Karpas-422 (cell line): Measurements from ENCODE around the gene HSPA4L. TPM values are rescaled to one million over a fixed set of nuclear protein-coding genes. Genes with fewer than 3 reads are reported as not detected.
A peak's percentile ranks its signal among the peaks of the same experiment; 100 is the strongest.

ENCODE experiments used
- DNase-seq: peaks from one replicate; pipeline ENCODE4 v3.0.0-alpha.2; 2015
- H2AFZ ChIP-seq: fragments of 200-600 bp; sonication (generic); 2 replicates; pipeline ENCODE4 v1.6.1; 2014; ENCODE audit warnings: antibody characterized with exemption, low read length, mixed read lengths
- H3K27ac ChIP-seq: fragments of 200-600 bp; sonication (generic); 2 replicates; pipeline ENCODE4 v1.5.1; 2014; ENCODE audit warnings: mild to moderate bottlenecking, low read length, moderate library complexity
- H3K27me3 ChIP-seq: fragments of 200-600 bp; sonication (generic); 2 replicates; pipeline ENCODE4 v1.6.1; 2014; ENCODE audit warnings: low read length, mixed read lengths
- H3K36me3 ChIP-seq: fragments of 200-600 bp; sonication (generic); 2 replicates; pipeline ENCODE4 v1.6.1; 2014; ENCODE audit warnings: low read length, mixed read lengths; ENCODE audit not compliant: insufficient read depth
- H3K4me1 ChIP-seq: fragments of 200-600 bp; sonication (generic); 2 replicates; pipeline ENCODE4 v1.6.1; 2014; ENCODE audit warnings: mild to moderate bottlenecking, low read length, mixed read lengths
- H3K4me2 ChIP-seq: fragments of 200-600 bp; sonication (generic); 2 replicates; pipeline ENCODE4 v1.6.1; 2014; ENCODE audit warnings: low read length, low read depth, mild to moderate bottlenecking; ENCODE audit not compliant: poor library complexity, severe bottlenecking
- H3K4me3 ChIP-seq: fragments of 200-600 bp; sonication (generic); 2 replicates; pipeline ENCODE4 v1.5.1; 2014; ENCODE audit warnings: mild to moderate bottlenecking, antibody characterized with exemption, low read length, mixed read lengths
- H3K79me2 ChIP-seq: fragments of 200-600 bp; sonication (generic); 2 replicates; pipeline ENCODE4 v1.6.1; 2014; ENCODE audit warnings: mild to moderate bottlenecking, low read length, mixed read lengths
- H3K9ac ChIP-seq: fragments of 200-600 bp; sonication (generic); 2 replicates; pipeline ENCODE4 v1.6.0; 2014; ENCODE audit warnings: low read length
- H3K9me2 ChIP-seq: fragments of 200-600 bp; sonication (generic), shearing (Covaris generic); replicated peaks from 2 replicates; pipeline ENCODE4 v1.6.0; 2014; ENCODE audit warnings: mild to moderate bottlenecking, low read length, moderate library complexity; ENCODE audit not compliant: insufficient read depth
- H3K9me3 ChIP-seq: fragments of 300-700, 200-600 bp; sonication (generic); 2 replicates; pipeline ENCODE4 v1.6.1; 2014; ENCODE audit warnings: low read length, mixed read lengths
- H4K20me1 ChIP-seq: fragments of 200-600 bp; sonication (generic); 2 replicates; pipeline ENCODE4 v1.6.1; 2014; ENCODE audit warnings: mild to moderate bottlenecking, antibody characterized with exemption, low read length, low read depth; ENCODE audit not compliant: insufficient read depth
- total RNA-seq: library from RNA; depleted of rRNA; stranded (reverse); fragments of >200 nt; shearing (Covaris generic); gene quantifications from 2 replicates; pipeline ENCODE4 v1.2.3, GENCODE V29; 2014; ENCODE audit warnings: low replicate concordance

HSPA4L gene
- total RNA-seq, 1 experiment from 2014 or later, result 1.9 TPM

DNA sequence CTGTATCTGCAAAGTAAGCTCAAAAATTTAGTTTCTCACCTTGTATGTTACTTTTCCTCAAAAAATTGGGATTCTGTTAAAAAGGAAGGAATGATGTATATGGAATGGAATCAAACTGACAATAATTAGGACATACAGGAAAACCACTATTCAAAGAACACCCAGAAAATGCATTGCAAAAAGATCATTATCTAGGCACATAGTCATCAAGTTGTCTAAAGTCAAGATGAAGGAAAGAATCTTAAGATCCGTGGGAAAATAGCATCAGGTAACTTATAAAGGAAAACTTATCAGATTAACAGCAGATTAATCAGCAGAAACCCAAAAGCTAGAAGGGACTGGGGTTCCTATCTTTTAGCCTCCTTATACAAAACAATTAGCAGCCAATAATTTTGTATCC, 75.5 kb downstream of the HSPA4L start:
- Histone ChIP-seq H4K20me1 (no peaks in the 10 kb centered on the region), H3K27ac (peak overlapping the region; percentile 78; the same call in 1 of the 2 replicates), H3K9ac (0 out of 2 replicates have a peak overlapping the region, but pooled peaks have one; percentile 52), H3K9me3 (peaks cover 3% of the 10 kb centered on the region; the same call in 1 of the 2 replicates), H3K27me3 (no peaks in the 10 kb centered on the region), H3K4me3 (peak overlapping the region; percentile 59), H3K4me2 (peak overlapping the region; percentile 71), H3K9me2 (no peaks in the 10 kb centered on the region), H2AFZ (no peak overlapping the region), H3K4me1 (peaks cover 30% of the 10 kb centered on the region), H3K79me2 (no peaks in the 10 kb centered on the region; the same call in 1 of the 2 replicates), H3K36me3 (no peaks in the 10 kb centered on the region)
- DNase-seq, result no peak

DNA sequence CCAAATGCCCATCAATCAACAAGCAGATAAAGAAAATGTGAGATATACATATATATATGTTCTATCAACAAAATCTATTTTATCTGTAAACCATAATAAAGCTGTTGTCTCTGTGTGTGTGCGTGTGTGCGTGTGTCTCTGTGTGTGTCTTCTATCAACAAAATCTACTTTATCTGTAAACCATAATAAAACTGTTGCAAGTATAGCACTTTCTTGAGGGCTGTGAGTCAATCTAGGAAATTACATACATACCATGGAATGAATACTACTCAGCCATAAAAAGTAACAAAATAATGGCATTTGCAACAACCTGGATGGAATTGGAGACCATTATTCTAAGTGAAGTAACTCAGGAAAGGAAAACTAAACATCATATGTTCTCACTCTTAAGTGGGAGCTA, 86.1 kb downstream of the HSPA4L start:
- Histone ChIP-seq H3K9ac (no peak overlapping the region), H3K4me1 (no peaks in the 10 kb centered on the region), H3K36me3 (no peaks in the 10 kb centered on the region), H3K9me2 (no peaks in the 10 kb centered on the region), H3K4me2 (no peak overlapping the region), H3K79me2 (no peaks in the 10 kb centered on the region), H3K27ac (no peak overlapping the region), H2AFZ (no peak overlapping the region), H3K9me3 (no peaks in the 10 kb centered on the region), H4K20me1 (no peaks in the 10 kb centered on the region), H3K27me3 (no peaks in the 10 kb centered on the region), H3K4me3 (no peak overlapping the region)
- DNase-seq, result no peak

DNA sequence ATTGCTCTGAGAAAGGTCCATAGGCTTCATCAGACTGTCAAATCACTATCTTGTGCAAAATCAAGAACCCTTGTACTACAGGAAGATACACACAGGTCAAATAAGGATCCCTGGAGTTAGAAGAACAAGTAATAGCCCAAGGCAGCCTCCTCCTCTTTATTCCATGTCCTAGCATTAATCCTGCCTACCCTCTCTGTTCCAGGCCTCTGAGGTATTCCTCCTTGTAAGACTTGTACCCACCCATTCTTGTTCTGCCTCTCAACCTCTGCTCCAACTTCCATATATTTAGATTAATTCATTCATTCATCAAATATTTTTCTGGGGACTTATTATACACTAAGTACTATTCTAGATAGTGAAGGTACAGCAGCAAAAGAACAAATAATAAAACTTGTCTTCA, 88.2 kb downstream of the HSPA4L start:
- no peaks in the 10 kb centered on the region for H3K79me2 ChIP-seq

DNA sequence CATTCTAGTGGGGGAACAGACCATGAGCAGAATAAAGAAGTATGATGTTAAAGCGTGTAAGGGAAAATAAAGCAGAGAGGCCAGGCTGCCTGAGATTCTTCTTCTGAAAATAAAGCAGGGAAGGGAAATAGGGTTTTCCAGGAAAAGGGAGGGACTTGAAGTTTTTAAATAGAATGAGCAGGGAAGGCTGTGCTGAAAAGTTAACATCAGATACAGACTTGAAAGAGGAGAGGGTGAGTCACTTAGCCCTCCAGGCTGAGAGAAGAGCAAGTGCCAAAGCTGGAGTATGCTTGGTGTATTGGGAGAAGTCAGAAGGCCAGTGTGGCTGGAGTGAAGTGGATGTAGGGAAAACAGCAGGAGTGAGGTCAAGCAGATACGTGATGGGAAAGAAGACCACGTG, 88.6 kb downstream of the HSPA4L start:
- Histone ChIP-seq H3K27ac (no peak overlapping the region), H3K36me3 (0 out of 2 replicates have a peak, but pooled peaks cover 7% of the 10 kb centered on the region), H3K9ac (no peak overlapping the region), H3K27me3 (no peaks in the 10 kb centered on the region), H2AFZ (no peak overlapping the region), H4K20me1 (no peaks in the 10 kb centered on the region), H3K4me1 (0 out of 2 replicates have a peak, but pooled peaks cover under 1% of the 10 kb centered on the region), H3K79me2 (no peaks in the 10 kb centered on the region), H3K4me2 (no peak overlapping the region), H3K9me2 (no peaks in the 10 kb centered on the region), H3K4me3 (no peak overlapping the region), H3K9me3 (no peaks in the 10 kb centered on the region)
- no peak for DNase-seq

More for the DNA sequence above, 88.2 kb downstream of the HSPA4L start:
- no peak overlapping the region for H3K4me3 ChIP-seq
- no peak overlapping the region for H3K27ac ChIP-seq
- DNase-seq, result no peak
- H3K9me3 ChIP-seq, result no peaks in the 10 kb centered on the region
- no peak overlapping the region for H2AFZ ChIP-seq
- H3K9ac ChIP-seq, result no peak overlapping the region
- H3K9me2 ChIP-seq, result no peaks in the 10 kb centered on the region
- no peaks in the 10 kb centered on the region for H4K20me1 ChIP-seq
- H3K4me1 ChIP-seq, result no peaks in the 10 kb centered on the region
- no peak overlapping the region for H3K4me2 ChIP-seq
- 0 out of 2 replicates have a peak, but pooled peaks cover 5% of the 10 kb centered on the region for H3K36me3 ChIP-seq
- no peaks in the 10 kb centered on the region for H3K27me3 ChIP-seq

DNA sequence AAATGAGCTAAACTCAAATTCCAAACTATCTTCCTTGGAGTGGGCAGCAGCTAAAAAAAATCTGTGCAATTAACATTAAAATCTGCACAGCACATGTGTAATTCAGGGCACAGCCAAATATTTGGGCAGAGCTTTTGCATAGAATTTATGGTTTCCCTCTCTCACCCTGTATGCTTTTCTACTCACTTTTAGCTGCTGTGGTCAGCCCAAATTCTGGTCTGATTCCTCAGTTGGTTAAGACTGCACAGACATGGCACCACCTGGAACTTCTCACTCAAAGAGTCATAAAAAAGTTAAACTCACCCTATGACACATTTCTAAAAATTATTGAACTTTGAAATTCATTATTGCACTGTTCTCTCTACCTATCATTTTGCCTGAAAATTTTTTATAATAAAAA, 93.7 kb downstream of the HSPA4L start:
- no peak for DNase-seq
- Histone ChIP-seq H3K9me2 (no peaks in the 10 kb centered on the region), H3K27me3 (no peaks in the 10 kb centered on the region), H3K9ac (no peak overlapping the region), H3K27ac (no peak overlapping the region), H3K4me3 (no peak overlapping the region), H3K79me2 (peaks cover 27% of the 10 kb centered on the region), H2AFZ (no peak overlapping the region), H3K9me3 (no peaks in the 10 kb centered on the region), H4K20me1 (no peaks in the 10 kb centered on the region), H3K4me2 (no peak overlapping the region), H3K4me1 (peaks cover 16% of the 10 kb centered on the region), H3K36me3 (0 out of 2 replicates have a peak, but pooled peaks cover 7% of the 10 kb centered on the region)

DNA sequence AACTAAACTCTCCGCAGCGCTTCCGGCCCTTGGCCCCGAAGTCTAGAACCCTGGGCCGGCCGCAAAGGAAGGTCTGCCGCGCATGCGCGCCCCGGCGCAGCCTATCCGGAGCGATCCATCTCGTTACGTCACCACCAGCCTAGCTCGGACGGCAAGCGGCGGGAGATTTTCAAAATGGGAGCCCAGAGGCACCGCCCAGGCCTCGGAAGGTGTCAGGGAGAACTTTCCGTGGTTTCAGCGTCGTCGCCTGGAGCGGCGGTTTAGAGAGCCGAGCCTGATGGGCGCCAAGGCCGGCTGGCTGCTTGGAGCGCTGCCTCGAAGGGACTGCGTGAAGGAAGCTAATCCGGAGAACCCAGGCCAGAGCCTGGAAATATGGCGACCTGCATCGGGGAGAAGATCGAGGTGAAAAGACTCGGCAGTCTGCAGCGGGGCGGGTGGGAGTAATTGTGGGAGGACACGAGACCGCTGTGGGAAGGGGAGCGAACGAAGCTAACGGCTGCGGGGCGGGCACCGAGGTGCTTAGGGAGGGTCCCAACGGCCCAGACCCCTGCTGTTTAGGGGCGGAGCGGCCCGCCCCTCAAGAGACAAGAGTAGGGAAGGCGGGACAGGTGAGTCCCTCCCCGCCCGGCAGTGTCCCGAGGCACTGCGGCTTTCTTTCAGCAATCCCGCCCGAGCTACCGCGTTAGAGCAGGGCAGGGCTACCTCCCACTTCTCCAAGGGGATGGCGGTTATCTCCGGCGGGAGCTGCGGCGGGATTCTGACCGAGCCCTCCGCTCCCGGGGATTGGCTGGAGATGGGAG, 98.8 kb downstream of the HSPA4L start, which contains the start of gene PLK4:
Gene PLK4, plus strand, starts transcription at position 131 of the 800 bp plus-strand sequence. Its CDS starts 242 bp downstream, at position 373.
- peak within 1 kb of the TSS; percentile 86 for H3K4me2 ChIP-seq
- H3K9me2 ChIP-seq, result no peaks in the 10 kb centered on the region
- peaks cover 32% of the 10 kb centered on the region for H3K36me3 ChIP-seq
- peak within 1 kb of the TSS; percentile 66 for H2AFZ ChIP-seq
- H3K9me3 ChIP-seq, result no peaks in the 10 kb centered on the region
- no peaks in the 10 kb centered on the region for H3K27me3 ChIP-seq
- DNase-seq, result peak; percentile 100
- H4K20me1 ChIP-seq, result no peaks in the 10 kb centered on the region
- H3K79me2 ChIP-seq, result peaks cover 73% of the 10 kb centered on the region
- H3K4me3 ChIP-seq, result peak within 1 kb of the TSS; percentile 85
- H3K4me1 ChIP-seq, result peaks cover 32% of the 10 kb centered on the region
- peak within 1 kb of the TSS; percentile 83 for H3K27ac ChIP-seq
- peak within 1 kb of the TSS; percentile 86 for H3K9ac ChIP-seq

DNA sequence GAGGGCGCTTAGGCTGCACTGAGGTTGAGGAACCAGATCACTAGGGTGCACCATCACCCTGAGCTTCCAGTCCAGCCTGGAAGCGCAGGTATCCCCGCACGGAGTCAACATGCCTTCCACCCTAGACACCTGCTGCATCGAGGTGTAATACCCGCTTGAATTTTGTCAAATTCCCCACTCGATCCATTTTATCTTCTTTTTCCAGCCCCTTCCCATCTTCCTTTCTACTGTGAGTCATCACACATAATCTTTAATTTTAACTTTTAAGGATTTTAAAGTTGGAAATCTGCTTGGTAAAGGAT, 99.4 kb downstream of the HSPA4L start:
- Histone ChIP-seq H3K9me2 (no peaks in the 10 kb centered on the region), H4K20me1 (no peaks in the 10 kb centered on the region), H3K4me3 (peak overlapping the region; percentile 85), H3K27ac (peak overlapping the region; percentile 83; the same call in 1 of the 2 replicates), H3K27me3 (no peaks in the 10 kb centered on the region), H3K36me3 (peaks cover 37% of the 10 kb centered on the region), H3K9ac (peak overlapping the region; percentile 86), H3K79me2 (peaks cover 79% of the 10 kb centered on the region), H3K9me3 (no peaks in the 10 kb centered on the region), H3K4me2 (peak overlapping the region; percentile 86), H3K4me1 (peaks cover 35% of the 10 kb centered on the region), H2AFZ (peak overlapping the region; percentile 66; the same call in 1 of the 2 replicates)
- no peak for DNase-seq

DNA sequence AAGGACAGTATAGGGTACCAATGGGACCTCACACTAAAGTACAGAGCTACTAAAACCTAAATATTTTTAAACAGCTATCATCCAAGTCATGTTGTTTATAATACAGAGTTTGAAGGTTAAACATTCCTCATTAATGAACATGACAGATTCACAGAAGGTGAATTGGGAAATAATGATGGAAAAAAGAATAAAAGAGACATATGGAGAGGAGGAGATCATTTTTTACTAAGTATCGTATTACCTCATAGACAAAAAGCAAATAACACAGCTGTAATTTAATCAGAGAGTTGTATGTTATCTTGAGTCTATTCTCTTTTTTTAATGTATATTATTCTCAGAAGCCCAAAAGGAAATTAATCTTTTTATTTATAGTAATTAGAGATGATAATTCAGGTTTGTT, 106.4 kb downstream of the HSPA4L start:
- H3K79me2 ChIP-seq, result peaks cover 58% of the 10 kb centered on the region
- H4K20me1 ChIP-seq, result no peaks in the 10 kb centered on the region
- H3K4me1 ChIP-seq, result peaks cover 10% of the 10 kb centered on the region; the same call in 1 of the 2 replicates
- H3K9ac ChIP-seq, result no peak overlapping the region
- peaks cover 85% of the 10 kb centered on the region for H3K36me3 ChIP-seq
- no peak for DNase-seq
- H3K27me3 ChIP-seq, result no peaks in the 10 kb centered on the region
- H3K4me3 ChIP-seq, result no peak overlapping the region
- H3K27ac ChIP-seq, result no peak overlapping the region
- no peaks in the 10 kb centered on the region for H3K9me3 ChIP-seq
- no peak overlapping the region for H2AFZ ChIP-seq
- H3K4me2 ChIP-seq, result no peak overlapping the region
- H3K9me2 ChIP-seq, result no peaks in the 10 kb centered on the region
